GM19240 (cell line): ENCODE measurements around the gene DRD5.

Experiments used
- DNase-seq: peaks from one replicate; pipeline ENCODE4 v3.0.0; 2011; ENCODE audit warnings: low spot score; ENCODE audit not compliant: insufficient read length

DRD5 gene

DNA sequence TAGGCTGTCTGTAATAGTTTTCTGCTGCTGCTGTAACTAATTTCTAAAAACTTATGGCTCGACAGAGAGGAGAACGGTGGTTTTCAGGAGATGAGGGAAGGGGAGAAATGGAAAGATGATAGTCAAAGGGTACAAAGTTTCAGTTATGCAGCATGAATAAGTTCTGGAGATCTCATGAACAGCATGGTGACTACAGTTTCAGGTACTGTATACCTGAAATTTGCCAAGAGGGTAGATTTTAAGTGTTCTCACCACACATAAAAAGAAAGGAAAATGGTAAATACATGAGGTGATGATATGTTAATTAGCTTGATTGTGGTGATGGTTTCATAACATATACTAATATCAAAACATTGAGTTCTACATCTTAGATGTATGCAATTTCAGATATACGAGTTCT, 34.9 kb downstream of the DRD5 start:
- DNase-seq: no peak

DNA sequence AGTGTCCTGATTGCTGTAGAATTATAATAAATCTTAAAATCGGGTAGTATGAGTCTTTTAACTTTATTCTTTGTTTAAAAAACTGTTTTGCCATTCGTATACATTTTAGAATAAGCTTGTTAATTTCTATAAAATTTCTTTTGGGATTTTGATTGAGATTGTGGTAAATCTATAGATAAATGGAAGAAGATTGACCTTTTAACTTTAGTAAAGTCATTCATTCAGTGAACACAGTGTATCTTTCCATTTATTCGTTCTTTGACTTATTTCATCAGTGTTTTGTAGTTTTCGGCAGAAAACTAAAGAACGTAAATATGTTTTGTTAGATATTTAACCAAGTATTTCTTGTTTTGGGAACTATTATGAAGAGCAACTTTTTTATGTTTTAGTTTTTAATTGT, 38.9 kb downstream of the DRD5 start:
- DNase-seq: no peak

DNA sequence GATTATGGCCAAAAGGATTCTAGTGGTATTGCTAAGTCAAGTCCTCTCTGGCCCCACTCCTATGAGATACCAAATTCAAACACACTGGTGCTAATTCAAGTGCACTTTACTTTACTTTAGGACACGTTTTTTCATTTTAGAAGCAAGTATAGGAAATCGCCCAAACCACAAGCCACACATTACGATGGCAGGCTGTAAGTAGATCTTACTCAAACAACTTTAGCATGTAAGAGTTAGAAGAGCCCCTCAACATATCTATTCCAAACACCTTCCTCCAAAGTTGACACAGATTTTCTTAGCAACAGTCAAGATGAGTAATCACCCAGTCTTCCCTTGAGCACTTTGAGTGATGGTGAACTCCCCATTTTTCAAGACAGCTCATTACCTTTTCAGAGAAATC, 43.6 kb downstream of the DRD5 start:
- DNase-seq: no peak

DNA sequence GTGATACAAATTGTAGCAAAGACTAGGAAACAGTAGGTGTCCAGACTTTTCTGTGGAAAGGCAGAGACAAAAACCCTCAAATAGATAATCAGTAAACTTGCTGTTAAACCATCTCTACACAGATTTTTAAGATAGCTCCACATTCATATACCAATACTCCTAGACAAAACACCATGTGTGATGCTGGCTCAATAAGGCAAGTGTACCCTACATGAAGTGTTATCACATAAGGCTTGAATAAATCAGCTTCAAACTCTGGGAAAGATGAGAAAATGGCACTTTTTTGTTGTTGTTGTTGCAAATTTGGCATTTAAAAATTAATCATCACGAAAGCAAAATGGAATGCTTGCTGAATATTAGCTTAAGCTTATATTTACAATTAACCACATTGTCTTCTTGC, 45.1 kb downstream of the DRD5 start:
- DNase-seq: no peak

DNA sequence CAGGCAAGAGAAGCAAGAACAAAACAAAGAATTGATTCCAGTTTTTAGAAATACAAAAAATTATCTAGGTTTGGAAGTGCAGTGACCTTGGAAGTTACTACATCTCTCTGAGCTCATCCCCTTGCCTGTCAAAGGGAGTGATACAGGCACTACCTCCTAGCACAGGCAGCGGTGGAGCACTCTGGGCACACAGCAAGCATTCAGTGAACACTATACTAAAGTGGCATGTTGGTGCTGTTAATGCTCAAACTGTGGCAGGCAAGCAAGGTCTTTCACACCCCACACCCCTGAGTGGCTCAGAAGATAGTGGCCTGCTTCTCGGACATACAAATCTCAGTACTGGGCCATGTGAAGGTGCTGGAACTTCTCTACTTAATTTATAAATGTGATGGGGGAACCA, 51.2 kb downstream of the DRD5 start:
- no peak for DNase-seq

DNA sequence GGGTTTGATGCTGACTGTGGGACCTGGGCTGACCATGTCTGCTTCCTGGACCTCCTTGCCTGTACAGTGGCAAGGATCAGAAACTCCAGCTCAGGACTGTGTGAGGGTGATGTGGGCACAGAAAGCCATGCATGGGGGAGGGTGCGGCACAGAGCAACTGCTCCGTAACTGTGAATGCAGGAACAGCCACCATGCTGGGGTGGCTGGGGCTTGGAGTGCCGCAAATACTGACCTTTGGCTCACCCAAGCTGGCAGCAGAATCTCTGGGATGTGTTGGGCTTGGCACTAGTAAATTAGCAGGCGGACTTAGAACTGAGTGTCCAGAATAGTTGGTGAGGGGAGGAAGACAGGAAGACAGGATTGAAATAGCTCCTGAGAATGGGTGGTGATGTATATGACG, 52.0 kb downstream of the DRD5 start:
- no peak for DNase-seq
